SJCRH30 (cell line): ENCODE results near the gene SLC26A8. TPM values are rescaled to one million over a fixed set of nuclear protein-coding genes. Genes with fewer than 3 reads are reported as not detected.

Experiments
- DNase-seq, 2 experiments: peaks; one replicate each; pipeline ENCODE4 v3.0.0-alpha.2; 2015 to 2020
- H3K27ac ChIP-seq: fragments of 250-450 bp; sonication (Bioruptor Pico); 2 replicates; pipeline ENCODE4 v1.5.1; 2020; ENCODE audit warnings: mild to moderate bottlenecking, moderate library complexity
- H3K27me3 ChIP-seq: fragments of 250-450 bp; sonication (Bioruptor Pico); 2 replicates; pipeline ENCODE4 v1.5.1; 2020; ENCODE audit warnings: mild to moderate bottlenecking, moderate library complexity
- H3K36me3 ChIP-seq: fragments of 250-450 bp; sonication (Bioruptor Pico); 2 replicates; pipeline ENCODE4 v1.5.1; 2020; ENCODE audit warnings: mild to moderate bottlenecking, moderate library complexity
- H3K4me1 ChIP-seq: fragments of 250-450 bp; sonication (Bioruptor Pico); 2 replicates; pipeline ENCODE4 v1.5.1; 2020; ENCODE audit warnings: mild to moderate bottlenecking, moderate library complexity
- H3K4me3 ChIP-seq: fragments of 250-450 bp; sonication (Bioruptor Pico); 2 replicates; pipeline ENCODE4 v1.5.1; 2020; ENCODE audit warnings: mild to moderate bottlenecking, moderate library complexity
- H3K9me3 ChIP-seq: fragments of 250-450 bp; sonication (Bioruptor Pico); replicated peaks from 2 replicates; pipeline ENCODE4 v1.5.1; 2020; ENCODE audit warnings: mild to moderate bottlenecking, moderate library complexity
- total RNA-seq: library from RNA; depleted of rRNA; stranded (reverse); fragments of >200 nt; shearing (Covaris generic); gene quantifications from 2 replicates; pipeline ENCODE4 v1.2.3, GENCODE V29; 2014; rRNA removed

Gene SLC26A8
- total RNA-seq, 1 experiment from 2014 or later = not detected

DNA sequence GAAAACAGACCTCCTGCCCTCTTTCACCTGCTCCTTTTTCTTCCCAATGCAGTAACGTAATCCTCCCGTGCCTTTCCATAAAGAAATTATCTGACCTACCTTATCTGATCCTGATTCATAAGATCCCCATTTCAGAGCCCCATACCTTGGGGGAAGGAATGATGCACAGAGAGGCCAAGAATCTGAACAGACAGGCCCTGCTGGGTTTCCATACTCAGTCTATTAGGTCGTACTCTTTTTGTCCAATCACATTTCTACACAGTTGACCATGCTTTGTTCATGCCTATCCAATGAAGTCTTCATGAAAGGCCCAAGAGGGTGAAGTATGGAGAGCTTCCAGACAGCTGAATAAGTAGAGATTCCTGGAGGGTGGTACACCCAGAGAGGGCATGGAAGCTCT lies 128.9 kb downstream of the SLC26A8 start:
- no peak overlapping the region for H3K27ac ChIP-seq
- no peak overlapping the region for H3K4me3 ChIP-seq
- no peak for DNase-seq
- H3K27me3 ChIP-seq = no peaks in the 10 kb centered on the region
- H3K36me3 ChIP-seq = peaks cover 19% of the 10 kb centered on the region
- H3K4me1 ChIP-seq = no peaks in the 10 kb centered on the region
- no peaks in the 10 kb centered on the region for H3K9me3 ChIP-seq

DNA sequence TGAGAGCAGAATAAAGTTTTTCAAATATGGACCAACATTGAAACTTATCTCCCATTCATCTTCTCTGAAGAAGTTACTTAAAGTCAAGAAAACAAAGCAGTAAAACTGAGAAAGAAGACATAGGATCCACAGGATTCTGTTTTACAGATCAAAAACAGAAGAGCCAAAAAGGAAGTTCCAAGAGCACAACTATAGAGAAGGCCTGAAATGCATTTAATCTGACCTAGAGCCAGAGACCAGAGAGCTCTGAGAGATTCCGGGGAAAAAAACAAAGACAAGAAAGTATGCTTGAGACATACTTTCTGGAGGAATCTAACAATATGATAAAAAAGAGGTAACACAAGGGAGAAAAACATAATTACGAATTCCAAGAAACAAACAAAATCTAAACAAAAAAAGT lies 129.7 kb downstream of the SLC26A8 start:
- no peak overlapping the region for H3K4me3 ChIP-seq
- no peaks in the 10 kb centered on the region for H3K27me3 ChIP-seq
- H3K9me3 ChIP-seq = no peaks in the 10 kb centered on the region

More for the DNA sequence above, 129.7 kb downstream of the SLC26A8 start:
- no peaks in the 10 kb centered on the region for H3K4me1 ChIP-seq
- no peak overlapping the region for H3K27ac ChIP-seq
- peaks cover 17% of the 10 kb centered on the region for H3K36me3 ChIP-seq
- DNase-seq = no peak

Other genes with a start within 250 kb of the SLC26A8 start
- gene CLPSL2, start 248.0 kb downstream of the SLC26A8 start, total RNA-seq = not detected in 2 replicates
- gene CLPSL1, start 243.6 kb downstream of the SLC26A8 start, total RNA-seq = not detected in 2 replicates
- gene CLPS, start 227.3 kb downstream of the SLC26A8 start, total RNA-seq = not detected in 2 replicates
- 0.08 and 0.10 TPM in 2 replicates for gene LHFPL5, start 219.3 kb downstream of the SLC26A8 start, total RNA-seq
- 86.8 and 101 TPM in 2 replicates for gene SRPK1, start 103.5 kb downstream of the SLC26A8 start, total RNA-seq
- gene MAPK14, start 3.2 kb upstream of the SLC26A8 start, total RNA-seq = 41.0 and 43.8 TPM in 2 replicates
- 0.08 and 0.23 TPM in 2 replicates for gene MAPK13, start 105.9 kb upstream of the SLC26A8 start, total RNA-seq
- 15.8 and 16.9 TPM in 2 replicates for gene BRPF3, start 172.1 kb upstream of the SLC26A8 start, total RNA-seq
- gene PNPLA1, start 245.4 kb upstream of the SLC26A8 start, total RNA-seq = not detected in 2 replicates